Stimulated activated CD8-positive, alpha-beta memory T cell treated with anti-CD3 and anti-CD28 coated beads, Interleukin-4, amount 100 ng/mL, for 4 hours (primary cell): ENCODE results near the gene NLGN4Y.

Experiments
- DNase-seq, 2 donors: peaks; one replicate each; pipeline ENCODE4 v3.0.0-alpha.2; 2020; ENCODE audit warnings: low read depth in 2 of 2, low spot score in 1 of 2

NLGN4Y gene

DNA sequence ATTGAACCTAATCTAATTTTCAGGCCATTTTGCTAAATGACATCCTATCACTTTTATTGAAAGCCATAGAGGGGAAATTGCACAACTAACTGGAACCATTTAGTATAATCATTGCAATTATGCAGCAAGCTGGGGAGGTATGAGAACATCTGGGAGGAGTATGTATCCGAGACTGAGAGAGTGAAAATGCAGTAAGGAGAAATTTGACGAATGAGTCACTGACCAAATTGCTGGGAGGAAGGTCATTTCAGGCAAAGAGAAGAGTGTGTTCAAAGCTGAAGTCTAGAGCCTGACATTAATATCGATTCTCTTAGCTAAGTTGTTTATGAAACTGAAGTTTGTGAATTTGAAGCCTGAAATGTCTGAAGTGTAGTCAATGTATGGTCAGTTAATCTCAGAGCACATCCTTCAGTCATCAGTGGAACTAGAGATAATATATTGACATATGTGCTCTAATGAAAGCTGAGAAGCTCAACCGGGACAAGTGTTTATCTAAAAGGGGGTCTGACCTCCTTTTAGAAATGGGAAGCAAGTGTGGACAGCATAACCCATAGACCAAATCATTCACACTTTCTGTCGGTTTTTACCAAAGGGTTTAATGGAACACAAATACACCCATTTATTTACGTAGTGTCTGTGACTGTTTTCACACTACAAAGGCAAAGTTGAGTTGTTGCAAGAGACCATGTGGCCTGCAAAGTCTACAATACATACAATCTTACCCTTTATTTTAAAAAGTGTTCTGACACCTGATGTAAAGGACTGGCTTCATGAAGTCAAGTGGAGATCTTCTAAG lies 120.0 kb downstream of the NLGN4Y start:
- no peak for DNase-seq

DNA sequence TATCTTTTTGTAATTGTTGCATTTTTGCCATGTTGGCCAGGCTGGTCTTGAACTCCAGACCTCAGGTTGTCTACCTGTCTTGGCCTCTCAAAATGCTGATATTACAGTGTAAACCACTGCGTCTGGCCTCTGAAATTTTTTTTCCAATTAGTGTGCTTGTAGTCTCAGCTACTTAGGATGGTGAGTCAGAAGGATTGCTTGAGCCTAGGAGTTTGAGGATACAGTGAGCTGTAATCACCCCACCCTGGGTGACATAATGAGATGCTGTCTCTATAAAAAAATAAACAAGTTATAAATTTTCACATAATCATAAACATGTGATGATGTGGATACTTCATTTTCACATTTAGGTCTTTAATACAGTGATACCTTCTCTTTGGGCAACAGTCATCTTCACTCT lies 154.9 kb downstream of the NLGN4Y start:
- no peak for DNase-seq

- no peak for DNase-seq
Measured at GRCh38 chrY:14694543-14694942, 170.2 kb downstream of the NLGN4Y start.

- DNase-seq = no peak
Measured at GRCh38 chrY:14708158-14708557, 183.8 kb downstream of the NLGN4Y start.

DNA sequence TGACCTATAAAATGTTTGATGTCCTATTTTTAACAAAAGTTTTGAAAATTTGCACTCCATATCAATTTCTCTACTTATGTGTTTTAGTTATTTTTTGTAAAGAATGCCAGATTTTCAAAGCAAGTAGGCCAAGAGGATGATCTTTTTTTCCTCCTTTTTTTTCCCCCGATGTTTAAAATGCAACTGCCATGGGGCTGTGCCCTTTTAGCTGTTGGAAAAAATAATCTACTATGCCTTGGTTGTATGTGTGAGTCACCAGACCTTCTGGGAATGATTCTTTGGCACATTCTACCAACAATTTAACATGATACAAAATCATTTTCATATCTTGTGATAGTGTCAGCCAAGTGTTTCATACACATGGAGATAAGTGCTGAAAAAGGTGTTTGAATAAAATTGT lies 217.3 kb downstream of the NLGN4Y start:
- no peak for DNase-seq

GRCh38 chrY:14748329-14748728 lies 224.0 kb downstream of the NLGN4Y start:
- DNase-seq = no peak

GRCh38 chrY:14755571-14755970 lies 231.2 kb downstream of the NLGN4Y start:
- no peak for DNase-seq

DNA sequence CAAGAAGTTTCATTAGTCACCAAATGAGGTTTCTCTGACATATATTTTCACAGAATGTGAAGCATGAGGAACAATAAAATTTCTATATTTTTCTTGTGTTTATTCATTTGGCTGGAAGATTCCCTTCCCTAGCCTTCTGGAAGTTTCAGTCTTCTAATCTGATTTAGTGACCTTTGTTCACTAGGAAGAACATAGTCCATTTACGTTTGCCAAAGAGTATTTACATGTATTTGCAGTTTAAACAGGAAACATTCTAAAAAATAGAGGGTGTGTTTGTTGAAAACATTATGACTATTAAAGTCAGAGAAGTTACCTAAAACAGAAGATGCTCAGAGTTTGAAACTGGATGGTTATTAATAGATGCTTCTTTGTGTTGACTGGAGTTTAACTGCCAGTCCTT lies 238.6 kb downstream of the NLGN4Y start:
- no peak for DNase-seq

GRCh38 chrY:14763600-14763999 lies 239.3 kb downstream of the NLGN4Y start:
- DNase-seq = no peak

DNA sequence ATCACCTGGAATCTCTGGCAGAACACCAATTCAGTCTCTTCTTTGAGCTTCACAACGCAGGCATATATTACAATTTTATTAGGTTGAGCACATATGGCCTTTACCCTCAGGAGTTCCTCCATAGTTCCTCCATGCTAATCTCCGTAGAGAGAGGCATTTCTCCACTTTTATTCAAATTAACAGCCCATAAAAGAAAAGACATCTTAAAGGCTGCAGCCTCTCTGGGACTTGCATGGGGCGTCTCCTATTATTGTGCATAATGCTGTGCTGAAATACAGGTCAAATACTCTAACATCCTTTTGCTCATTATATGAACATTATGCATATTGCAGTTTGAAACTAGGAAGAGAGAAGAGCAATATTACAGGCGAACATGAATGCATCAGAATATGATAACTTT lies 253.9 kb downstream of the NLGN4Y start:
- DNase-seq = no peak

GRCh38 chrY:14793104-14793503 lies 268.8 kb downstream of the NLGN4Y start:
- no peak for DNase-seq

GRCh38 chrY:14793674-14794073 lies 269.3 kb downstream of the NLGN4Y start:
- no peak for DNase-seq

DNA sequence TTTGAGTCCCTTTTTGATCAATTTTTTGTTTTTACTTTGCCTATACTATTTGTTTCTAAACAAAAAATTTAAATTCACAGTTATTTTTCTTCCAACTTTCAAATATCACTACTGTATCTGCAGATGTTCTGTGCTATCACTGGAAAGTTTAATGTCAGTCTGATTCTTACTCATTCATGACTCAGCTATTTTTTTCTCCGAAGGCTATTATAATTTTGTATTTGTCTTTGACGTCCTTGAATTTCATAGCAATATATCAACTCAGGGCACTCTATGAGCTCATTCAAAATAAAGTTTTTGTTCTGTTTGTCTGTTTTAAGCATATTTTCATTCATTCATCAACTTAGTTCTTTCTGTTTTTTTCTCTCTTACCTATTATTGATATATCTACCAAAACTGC lies 273.7 kb downstream of the NLGN4Y start:
- no peak for DNase-seq

DNA sequence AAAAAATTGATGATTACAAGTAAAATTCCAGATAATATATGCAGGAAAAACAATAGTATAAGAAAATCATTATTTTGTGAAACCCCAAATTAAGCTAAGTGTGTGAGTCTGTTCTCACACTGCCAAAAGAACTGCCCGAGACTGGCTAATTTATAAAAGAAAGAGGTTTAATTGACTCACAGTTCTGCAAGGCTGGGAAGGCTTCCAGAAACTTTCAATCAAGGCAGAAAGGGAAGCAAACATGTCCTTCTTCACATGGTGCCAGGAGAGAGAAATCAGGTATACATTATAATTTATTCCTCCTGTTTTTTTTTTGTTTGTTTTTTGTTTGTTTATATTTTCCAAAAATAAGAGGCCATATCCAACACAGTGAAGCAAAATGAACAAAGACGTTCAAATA lies 276.8 kb downstream of the NLGN4Y start:
- DNase-seq = no peak

- no peak for DNase-seq
Measured at GRCh38 chrY:14802125-14802524, 277.8 kb downstream of the NLGN4Y start.

GRCh38 chrY:14804041-14804440 lies 279.7 kb downstream of the NLGN4Y start:
- DNase-seq = no peak

GRCh38 chrY:14818452-14818851 lies 294.1 kb downstream of the NLGN4Y start:
- DNase-seq = no peak

GRCh38 chrY:14822201-14822600 lies 297.9 kb downstream of the NLGN4Y start:
- no peak for DNase-seq

- no peak for DNase-seq
Measured at GRCh38 chrY:14822906-14823305, 298.6 kb downstream of the NLGN4Y start.

DNA sequence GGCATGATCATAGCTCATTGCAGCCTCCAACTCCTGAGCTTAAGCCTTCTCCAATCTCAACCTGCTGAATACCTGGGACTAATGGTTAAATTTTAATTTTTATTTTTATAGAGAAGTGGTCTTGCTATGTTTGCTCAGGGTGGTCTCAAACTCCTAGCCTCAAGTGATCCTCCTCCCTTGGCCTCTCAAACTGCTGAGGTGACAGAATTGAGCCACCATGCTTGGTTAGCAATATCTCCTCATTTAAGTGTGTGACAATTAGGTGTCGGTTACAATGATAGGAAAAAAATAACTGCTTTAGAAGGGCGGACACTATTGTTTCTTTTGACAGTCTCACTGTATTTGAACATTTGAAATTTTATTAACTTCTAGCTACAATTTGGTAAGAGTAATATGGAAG lies 300.3 kb downstream of the NLGN4Y start:
- DNase-seq = no peak

GRCh38 chrY:14825728-14826127 lies 301.4 kb downstream of the NLGN4Y start:
- no peak for DNase-seq

DNA sequence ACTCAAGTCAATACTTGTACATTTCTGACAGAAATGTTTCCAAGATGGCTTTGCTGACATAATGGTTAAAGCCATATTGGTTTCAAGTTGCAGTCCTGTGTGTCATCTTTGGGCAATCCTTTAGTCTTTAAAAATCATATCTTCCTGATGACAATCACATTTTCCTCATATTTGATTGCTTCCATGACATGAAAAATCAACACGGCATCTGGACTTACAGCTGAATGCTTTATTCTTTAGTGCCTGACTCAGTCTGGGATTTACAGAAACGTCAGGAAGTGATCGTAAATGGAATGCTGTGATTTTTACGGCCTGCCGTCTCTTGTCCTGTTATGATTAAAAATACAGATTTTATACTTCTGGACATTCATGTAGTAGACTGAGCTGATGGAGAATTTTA lies 304.2 kb downstream of the NLGN4Y start:
- no peak for DNase-seq

GRCh38 chrY:14829366-14829885 lies 305.1 kb downstream of the NLGN4Y start:
- DNase-seq = no peak
